GM12864 (cell line): ENCODE data around the gene HMX2.

Experiments used
- DNase-seq: peaks from one replicate; pipeline ENCODE4 v3.0.0-alpha.2; 2011; ENCODE audit warnings: low read depth
- H3K4me3 ChIP-seq: 2 replicates; pipeline ENCODE4 v1.5.1; 2011; ENCODE audit warnings: mild to moderate bottlenecking, low read depth, low read length, control low read depth
- CTCF ChIP-seq: IDR thresholded peaks from 2 replicates; pipeline ENCODE4 v1.5.1; 2011; ENCODE audit warnings: low read depth, mild to moderate bottlenecking, moderate library complexity, low read length, control low read depth, inconsistent platforms; ENCODE audit errors: missing control alignments

Gene HMX2

GRCh38 chr10:123180101-123181090 is 32.5 kb downstream of the HMX2 start:
- TF ChIP-seq CTCF: no peak
- no peak for DNase-seq
- H3K4me3 ChIP-seq: no peak overlapping the region

GRCh38 chr10:123183724-123184123 is 35.8 kb downstream of the HMX2 start:
- no peak for TF ChIP-seq CTCF
- DNase-seq: no peak
- no peak overlapping the region for H3K4me3 ChIP-seq

- no peak overlapping the region for H3K4me3 ChIP-seq
- no peak for TF ChIP-seq CTCF
- DNase-seq: no peak
These were observed 39.8 kb downstream of the HMX2 start for GRCh38 chr10:123187781-123188180.

- H3K4me3 ChIP-seq: no peak overlapping the region
- no peak for DNase-seq
- TF ChIP-seq CTCF: no peak
These were observed 44.0 kb downstream of the HMX2 start for GRCh38 chr10:123191886-123192285.

- H3K4me3 ChIP-seq: no peak overlapping the region
- no peak for TF ChIP-seq CTCF
- no peak for DNase-seq
These were observed 46.1 kb downstream of the HMX2 start for GRCh38 chr10:123194056-123194455.
